PC-3 (cell line): ENCODE results near the gene FMNL1. TPM values are rescaled to one million over a fixed set of nuclear protein-coding genes. Genes with fewer than 3 reads are reported as not detected.

ENCODE experiments used
- ATAC-seq: fragments of 200-7000 bp; cut with Tn5 transposase; 2 replicates; pipeline ENCODE4 v1.9.1; 2020; ENCODE audit warnings: mild to moderate bottlenecking, moderate library complexity
- Bru-seq: library from RNA; stranded (reverse); fragments of 400-500 nt; gene quantifications from one replicate; lab custom pipeline; 2021; lab: Mats Ljungman, UMichigan
- BruChase-seq, 2 experiments: library from RNA; stranded (reverse); fragments of 400-500 nt; gene quantifications; one replicate each; lab custom pipeline; 2021; lab: Mats Ljungman, UMichigan
- BruUV-seq: library from RNA; stranded (reverse); fragments of 400-500 nt; replicated peaks from 2 replicates; lab custom pipeline; 2021; lab: Mats Ljungman, UMichigan
- CTCF ChIA-PET: fragments of 300-600 bp; sonication (Branson Sonifier 250); formaldehyde crosslinking; loops from one replicate; lab custom pipeline; 2022; ENCODE audit warnings: antibody characterized with exemption; lab: Charles Lee
- POLR2A ChIA-PET: fragments of 300-600 bp; sonication (Branson Sonifier 250); formaldehyde crosslinking; loops from one replicate; lab custom pipeline; 2022; ENCODE audit warnings: antibody characterized with exemption; ENCODE audit not compliant: unreplicated experiment; lab: Charles Lee
- DNase-seq: peaks from one replicate; pipeline ENCODE4 v3.0.0-alpha.2; 2015
- H2AFZ ChIP-seq: fragments of 300-600 bp; sonication (generic); 2 replicates; pipeline ENCODE4 v1.6.0; 2016; ENCODE audit warnings: antibody characterized with exemption, low read length
- H3F3A ChIP-seq: fragments of 300-600 bp; sonication (generic); one replicate; pipeline ENCODE4 v1.6.0; 2017; ENCODE audit warnings: antibody characterized with exemption, low read length, control low read depth, mild to moderate bottlenecking; ENCODE audit not compliant: unreplicated experiment
- H3K27ac ChIP-seq: fragments of 300-600 bp; sonication (generic); 2 replicates; pipeline ENCODE4 v1.5.1; 2016; ENCODE audit warnings: mild to moderate bottlenecking, low read length
- H3K27me3 ChIP-seq: fragments of 300-600 bp; sonication (generic); 2 replicates; pipeline ENCODE4 v1.6.1; 2016; ENCODE audit warnings: low read length, mixed read lengths
- H3K36me3 ChIP-seq: fragments of 300-600 bp; sonication (generic); 2 replicates; pipeline ENCODE4 v1.6.1; 2016; ENCODE audit warnings: low read depth, mixed run types, low read length, mixed read lengths
- H3K4me1 ChIP-seq: fragments of 300-600 bp; sonication (generic); 2 replicates; pipeline ENCODE4 v1.5.1; 2016; ENCODE audit warnings: low read length; ENCODE audit not compliant: insufficient read depth
- H3K4me2 ChIP-seq: fragments of 300-600 bp; sonication (generic); 2 replicates; pipeline ENCODE4 v1.6.0; 2016; ENCODE audit warnings: low read length
- H3K4me3 ChIP-seq: fragments of 300-600 bp; sonication (generic); 2 replicates; pipeline ENCODE4 v1.5.1; 2016; ENCODE audit warnings: mild to moderate bottlenecking, low read length, mixed read lengths
- H3K79me2 ChIP-seq: fragments of 300-600 bp; sonication (generic); 2 replicates; pipeline ENCODE4 v1.6.1; 2017; ENCODE audit warnings: low read length, mixed read lengths
- H3K9ac ChIP-seq: fragments of 300-600 bp; sonication (generic); 2 replicates; pipeline ENCODE4 v1.6.0; 2016; ENCODE audit warnings: mild to moderate bottlenecking, low read length
- H3K9me2 ChIP-seq: fragments of 300-600 bp; sonication (generic); replicated peaks from 2 replicates; pipeline ENCODE4 v1.6.1; 2016; ENCODE audit warnings: mixed run types, low read length, mixed read lengths
- H3K9me3 ChIP-seq: fragments of 300-600 bp; sonication (generic); 2 replicates; pipeline ENCODE4 v1.6.1; 2016; ENCODE audit warnings: low read length, mixed read lengths
- H4K20me1 ChIP-seq: fragments of 300-600 bp; sonication (generic); 2 replicates; pipeline ENCODE4 v1.6.1; 2016; ENCODE audit warnings: low read length, mixed read lengths
- EZH2 ChIP-seq: fragments of 300-600 bp; sonication (generic); IDR thresholded peaks from one replicate; pipeline ENCODE4 v1.6.1; 2017; ENCODE audit warnings: antibody characterized with exemption, mild to moderate bottlenecking, low read length; ENCODE audit not compliant: unreplicated experiment
- EZH2phosphoT487 ChIP-seq: fragments of 300-600 bp; sonication (generic); IDR thresholded peaks from 2 replicates; pipeline ENCODE4 v1.6.1; 2018; ENCODE audit warnings: mild to moderate bottlenecking, antibody characterized with exemption, low read length, borderline replicate concordance
- intact Hi-C: fragments of 100-400 bp; cut with micrococcal nuclease; formaldehyde crosslinking; loops from 2 replicates; pipeline ENCODE4 v1.9.0; 2023
- long read RNA-seq: library from polyadenylated mRNA; unstranded; transcript quantifications from one replicate; pipeline ENCODE4 v2.0.0, GENCODE V29; 2021; ENCODE audit not compliant: unreplicated experiment
- total RNA-seq: library from RNA; depleted of rRNA; stranded (reverse); fragments of >200 nt; gene quantifications from 2 replicates; pipeline ENCODE4 v1.2.3, GENCODE V29; 2014; rRNA removed
- TF ChIP-seq, protein P1 (sequence below): fragments of 300-600 bp; sonication (generic); conservative IDR thresholded peaks from 2 replicates; pipeline ENCODE4 v1.5.1; 2017; ENCODE audit warnings: antibody characterized with exemption, low read depth, mild to moderate bottlenecking, low read length

FMNL1 gene, protein sequence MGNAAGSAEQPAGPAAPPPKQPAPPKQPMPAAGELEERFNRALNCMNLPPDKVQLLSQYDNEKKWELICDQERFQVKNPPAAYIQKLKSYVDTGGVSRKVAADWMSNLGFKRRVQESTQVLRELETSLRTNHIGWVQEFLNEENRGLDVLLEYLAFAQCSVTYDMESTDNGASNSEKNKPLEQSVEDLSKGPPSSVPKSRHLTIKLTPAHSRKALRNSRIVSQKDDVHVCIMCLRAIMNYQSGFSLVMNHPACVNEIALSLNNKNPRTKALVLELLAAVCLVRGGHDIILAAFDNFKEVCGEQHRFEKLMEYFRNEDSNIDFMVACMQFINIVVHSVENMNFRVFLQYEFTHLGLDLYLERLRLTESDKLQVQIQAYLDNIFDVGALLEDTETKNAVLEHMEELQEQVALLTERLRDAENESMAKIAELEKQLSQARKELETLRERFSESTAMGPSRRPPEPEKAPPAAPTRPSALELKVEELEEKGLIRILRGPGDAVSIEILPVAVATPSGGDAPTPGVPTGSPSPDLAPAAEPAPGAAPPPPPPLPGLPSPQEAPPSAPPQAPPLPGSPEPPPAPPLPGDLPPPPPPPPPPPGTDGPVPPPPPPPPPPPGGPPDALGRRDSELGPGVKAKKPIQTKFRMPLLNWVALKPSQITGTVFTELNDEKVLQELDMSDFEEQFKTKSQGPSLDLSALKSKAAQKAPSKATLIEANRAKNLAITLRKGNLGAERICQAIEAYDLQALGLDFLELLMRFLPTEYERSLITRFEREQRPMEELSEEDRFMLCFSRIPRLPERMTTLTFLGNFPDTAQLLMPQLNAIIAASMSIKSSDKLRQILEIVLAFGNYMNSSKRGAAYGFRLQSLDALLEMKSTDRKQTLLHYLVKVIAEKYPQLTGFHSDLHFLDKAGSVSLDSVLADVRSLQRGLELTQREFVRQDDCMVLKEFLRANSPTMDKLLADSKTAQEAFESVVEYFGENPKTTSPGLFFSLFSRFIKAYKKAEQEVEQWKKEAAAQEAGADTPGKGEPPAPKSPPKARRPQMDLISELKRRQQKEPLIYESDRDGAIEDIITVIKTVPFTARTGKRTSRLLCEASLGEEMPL
- total RNA-seq (8.2 and 14.2 TPM in 2 replicates), Bru-seq, nascent RNA (percentile 37 among the genes with signal in this experiment), BruChase-seq, experiment 1, labeled RNA remaining after a 6-hour chase (percentile 44 among the genes with signal in this experiment), BruChase-seq, experiment 2, labeled RNA remaining after a 2-hour chase (percentile 33 among the genes with signal in this experiment)
- long read RNA-seq, partial matches to known transcripts = 5 of 8 reads
- long read RNA-seq, other reads (novel, unspliced or antisense) = 3 of 8 reads

DNA sequence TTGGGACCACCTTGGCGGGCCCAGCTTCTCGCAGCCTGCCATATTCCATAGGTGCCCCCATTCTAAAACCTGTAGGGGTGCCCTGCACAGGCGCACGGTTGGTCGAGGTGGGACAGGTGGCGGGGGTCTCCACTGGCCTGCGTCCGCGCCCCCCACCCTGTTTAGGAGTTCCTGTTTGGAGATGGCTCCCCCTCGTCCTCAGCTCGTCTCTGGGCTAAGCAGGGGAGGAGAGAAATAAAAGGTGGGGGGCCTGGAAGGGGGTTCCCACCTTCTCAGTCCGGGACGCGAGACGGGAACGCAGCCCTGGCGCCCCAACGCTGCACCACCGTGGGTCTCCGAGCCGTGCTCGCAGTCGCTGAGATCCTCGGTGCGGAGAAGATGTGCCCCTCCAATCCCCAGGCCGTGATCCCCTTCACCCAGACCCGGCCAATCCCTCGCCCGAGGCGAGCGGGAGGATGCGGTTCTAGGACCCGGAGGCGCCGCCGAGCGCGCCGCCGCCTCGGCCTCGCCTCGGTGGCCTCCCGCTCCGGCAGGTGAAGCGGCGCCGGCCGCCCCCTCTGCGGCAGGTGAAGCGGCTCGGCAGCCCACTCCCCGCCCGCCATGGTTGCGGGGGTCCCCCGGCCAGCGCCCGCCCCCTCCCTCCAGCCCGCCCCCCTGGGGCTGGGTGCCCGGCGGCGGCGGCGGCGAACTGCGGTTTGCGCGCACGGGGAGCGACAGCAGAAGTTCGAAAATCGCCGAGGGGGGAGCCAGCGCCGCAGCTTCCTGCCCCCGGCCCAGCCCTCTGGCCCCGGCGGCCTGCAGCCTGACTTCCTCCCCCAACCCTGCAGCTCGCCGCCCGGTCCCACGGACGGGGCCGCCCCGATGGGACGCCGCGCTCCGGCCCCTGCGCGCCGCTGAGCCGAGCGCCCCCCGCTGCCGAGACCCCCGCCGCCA is at the start of gene FMNL1:
FMNL1 (plus strand) TSS at position 805 of the 933 bp plus-strand sequence. CDS start 240 bp downstream, outside the sequence.
- peak; percentile 7 for ATAC-seq
- Histone ChIP-seq H4K20me1 (no peaks in the 10 kb centered on the region), H3K27ac (no peak within 1 kb of the TSS), H3K36me3 (no peaks in the 10 kb centered on the region), H2AFZ (peak within 1 kb of the TSS; percentile 69), H3K9me3 (no peaks in the 10 kb centered on the region), H3K9ac (peak within 1 kb of the TSS; percentile 13; the same call in 1 of the 2 replicates), H3K27me3 (no peaks in the 10 kb centered on the region), H3K79me2 (0 out of 2 replicates have a peak, but pooled peaks cover 6% of the 10 kb centered on the region), H3K9me2 (no peaks in the 10 kb centered on the region), H3K4me1 (peaks cover 32% of the 10 kb centered on the region), H3K4me3 (peak within 1 kb of the TSS; percentile 66), H3K4me2 (peak within 1 kb of the TSS; percentile 85), H3F3A (no peaks in the 10 kb centered on the region)
- CTCF ChIA-PET = no interaction called here
- POLR2A ChIA-PET = interaction anchor here (1.4 kb wide), 1 partner anchor 73 kb away, joined by 6 read pairs; the partner anchor contains the start of gene HEXIM1
- TF ChIP-seq EZH2 (no peak), EZH2phosphoT487 (no peak)
- TF ChIP-seq, protein P1, sequence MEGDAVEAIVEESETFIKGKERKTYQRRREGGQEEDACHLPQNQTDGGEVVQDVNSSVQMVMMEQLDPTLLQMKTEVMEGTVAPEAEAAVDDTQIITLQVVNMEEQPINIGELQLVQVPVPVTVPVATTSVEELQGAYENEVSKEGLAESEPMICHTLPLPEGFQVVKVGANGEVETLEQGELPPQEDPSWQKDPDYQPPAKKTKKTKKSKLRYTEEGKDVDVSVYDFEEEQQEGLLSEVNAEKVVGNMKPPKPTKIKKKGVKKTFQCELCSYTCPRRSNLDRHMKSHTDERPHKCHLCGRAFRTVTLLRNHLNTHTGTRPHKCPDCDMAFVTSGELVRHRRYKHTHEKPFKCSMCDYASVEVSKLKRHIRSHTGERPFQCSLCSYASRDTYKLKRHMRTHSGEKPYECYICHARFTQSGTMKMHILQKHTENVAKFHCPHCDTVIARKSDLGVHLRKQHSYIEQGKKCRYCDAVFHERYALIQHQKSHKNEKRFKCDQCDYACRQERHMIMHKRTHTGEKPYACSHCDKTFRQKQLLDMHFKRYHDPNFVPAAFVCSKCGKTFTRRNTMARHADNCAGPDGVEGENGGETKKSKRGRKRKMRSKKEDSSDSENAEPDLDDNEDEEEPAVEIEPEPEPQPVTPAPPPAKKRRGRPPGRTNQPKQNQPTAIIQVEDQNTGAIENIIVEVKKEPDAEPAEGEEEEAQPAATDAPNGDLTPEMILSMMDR = no peak
- DNase-seq = peak; percentile 35
- intact Hi-C loops = no loop called here
- no TSS peak for BruUV-seq

DNA sequence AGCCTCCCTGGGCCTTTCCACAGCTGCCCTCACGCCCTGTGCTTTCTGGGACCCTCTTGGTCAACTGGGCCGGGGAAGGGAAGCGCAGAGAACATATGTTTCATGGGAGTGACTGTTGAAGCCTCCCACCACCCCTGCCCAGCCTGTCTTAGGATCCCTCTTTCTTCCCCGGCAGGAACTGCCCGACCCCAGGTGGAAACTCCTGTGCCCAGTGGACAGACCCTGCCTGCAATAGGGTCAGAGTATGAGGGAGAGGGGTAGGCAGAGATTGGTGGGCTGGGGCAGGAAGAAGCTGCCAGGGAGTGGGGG is 49.5 kb upstream of the FMNL1 start:
- Histone ChIP-seq H3F3A (peaks cover 25% of the 10 kb centered on the region), H2AFZ (peak overlapping the region; percentile 72), H3K27ac (peak overlapping the region; percentile 95), H3K36me3 (0 out of 2 replicates have a peak, but pooled peaks cover 6% of the 10 kb centered on the region), H3K9ac (peak overlapping the region; percentile 74), H3K9me2 (no peaks in the 10 kb centered on the region), H3K4me1 (peaks cover 59% of the 10 kb centered on the region), H4K20me1 (no peaks in the 10 kb centered on the region), H3K9me3 (no peaks in the 10 kb centered on the region), H3K4me2 (peak overlapping the region; percentile 79), H3K27me3 (no peaks in the 10 kb centered on the region), H3K4me3 (peak overlapping the region; percentile 24; the same call in 1 of the 2 replicates), H3K79me2 (no peaks in the 10 kb centered on the region)
- BruUV-seq = no TSS peak
- TF ChIP-seq EZH2 = no peak
- TF ChIP-seq, protein P1 = no peak
- TF ChIP-seq EZH2phosphoT487 = no peak
- ATAC-seq (peak; percentile 4), DNase-seq (no peak)
- intact Hi-C loops = loop anchor here (1.0 kb wide), 1 partner anchor 25 kb away; no protein-coding TSS in a partner anchor
- ChIA-PET POLR2A (interaction anchor here (1.3 to 1.8 kb wide), 4 partner anchors 11 to 24 kb away, joined by 7 to 30 read pairs (median 11); partner anchors contain the start of genes HEXIM1 and HEXIM2), CTCF (interaction anchor here (1.8 to 3.3 kb wide), 3 partner anchors 22 to 37 kb away, joined by 28 to 57 read pairs (median 38); partner anchors contain the start of genes ACBD4 and HEXIM1)
